ENCODE results near the gene CGN.

DNA sequence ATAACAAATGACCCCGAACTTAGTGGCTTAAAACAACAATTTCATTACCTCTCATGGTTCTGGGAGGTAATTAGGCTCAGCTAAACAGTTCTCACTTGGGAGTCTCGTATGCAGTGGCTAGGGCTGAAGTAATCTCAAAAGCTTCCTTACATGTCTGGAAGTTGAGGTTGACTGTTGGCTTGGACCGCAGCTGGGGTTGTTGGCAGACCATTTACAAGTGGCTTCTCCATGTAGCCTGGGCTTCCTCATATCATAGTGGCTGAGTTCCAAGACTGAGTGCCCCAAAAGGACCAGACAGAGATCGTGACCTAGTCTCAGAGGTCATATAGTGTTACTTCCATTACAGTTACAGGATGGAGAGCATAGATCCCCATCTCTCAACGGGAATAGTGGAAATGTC is 49.5 kb upstream of the CGN start:
- TF ChIP-seq, protein P1, sequence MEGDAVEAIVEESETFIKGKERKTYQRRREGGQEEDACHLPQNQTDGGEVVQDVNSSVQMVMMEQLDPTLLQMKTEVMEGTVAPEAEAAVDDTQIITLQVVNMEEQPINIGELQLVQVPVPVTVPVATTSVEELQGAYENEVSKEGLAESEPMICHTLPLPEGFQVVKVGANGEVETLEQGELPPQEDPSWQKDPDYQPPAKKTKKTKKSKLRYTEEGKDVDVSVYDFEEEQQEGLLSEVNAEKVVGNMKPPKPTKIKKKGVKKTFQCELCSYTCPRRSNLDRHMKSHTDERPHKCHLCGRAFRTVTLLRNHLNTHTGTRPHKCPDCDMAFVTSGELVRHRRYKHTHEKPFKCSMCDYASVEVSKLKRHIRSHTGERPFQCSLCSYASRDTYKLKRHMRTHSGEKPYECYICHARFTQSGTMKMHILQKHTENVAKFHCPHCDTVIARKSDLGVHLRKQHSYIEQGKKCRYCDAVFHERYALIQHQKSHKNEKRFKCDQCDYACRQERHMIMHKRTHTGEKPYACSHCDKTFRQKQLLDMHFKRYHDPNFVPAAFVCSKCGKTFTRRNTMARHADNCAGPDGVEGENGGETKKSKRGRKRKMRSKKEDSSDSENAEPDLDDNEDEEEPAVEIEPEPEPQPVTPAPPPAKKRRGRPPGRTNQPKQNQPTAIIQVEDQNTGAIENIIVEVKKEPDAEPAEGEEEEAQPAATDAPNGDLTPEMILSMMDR (IDR thresholded peaks at IDR 0.05 in 8 of 11, conservative IDR thresholded peaks at IDR 0.05 in 3 of 11), result no peak
- TF ChIP-seq POLR2A (IDR thresholded peaks at IDR 0.05) (no peak), POLR2AphosphoS5 (IDR thresholded peaks at IDR 0.05) (no peak)

Measured in spleen (tissue), 7 donors.